ENCODE results near the gene PILRB. TPM values are rescaled to one million over a fixed set of nuclear protein-coding genes. Genes with fewer than 3 reads are reported as not detected.

The PILRB gene
- polyA plus RNA-seq, 3 donors: 1.7 to 62.6 (median 2.2) TPM

- Histone ChIP-seq H2AFZ (ENCODE audit: insufficient read depth, low read depth, low read length, poor library complexity, severe bottlenecking) (no peak overlapping the region), H4K20me1 (ENCODE audit: insufficient read depth, low read length) (no peaks in the 10 kb centered on the region), H3K79me2 (ENCODE audit: insufficient read depth, low read length) (peaks cover 2% of the 10 kb centered on the region), H3K36me3 (replicated peaks in 1 of 2; ENCODE audit: control insufficient read depth in 1 of 2, insufficient read depth in 2 of 2, low read length in 2 of 2) (peaks cover 75 to 98% of the 10 kb centered on the region in 2 donors), H3K27me3 (ENCODE audit: control insufficient read depth in 2 of 2, insufficient read depth in 2 of 2, low read length in 2 of 2) (no peaks in the 10 kb centered on the region), H3K27ac (ENCODE audit: low read depth in 1 of 2, low read length in 2 of 2) (peak overlapping the region; percentile 5 to 64), H3K9me3 (replicated peaks in 1 of 2; ENCODE audit: control insufficient read depth in 1 of 2, insufficient read depth in 1 of 2, low read length in 2 of 2) (no peaks in the 10 kb centered on the region), H3K4me3 (replicated peaks in 1 of 3; ENCODE audit: low read depth in 2 of 3, low read length in 3 of 3) (no peak overlapping the region), H3K4me2 (replicated peaks; ENCODE audit: extremely low read depth, low read length, poor library complexity, severe bottlenecking) (no peak overlapping the region), H3K4me1 (ENCODE audit: control insufficient read depth in 1 of 2, insufficient read depth in 2 of 2, low read length in 2 of 2) (peaks cover 19 to 25% of the 10 kb centered on the region in 2 donors), H3K9ac (ENCODE audit: insufficient read depth, low read length, poor library complexity, severe bottlenecking) (peak overlapping the region; percentile 8)
- DNase-seq: no peak
- peaks cover 0 to 3% (median 2%) of the 10 kb centered on the region in 3 donors for H3K27me3 Mint-ChIP-seq (ENCODE audit: low read depth in 3 of 3)
- H3K4me1 Mint-ChIP-seq: peaks cover 28% of the 10 kb centered on the region
- no peaks in the 10 kb centered on the region for H3K9me3 Mint-ChIP-seq
- intact Hi-C loops (cut with micrococcal nuclease): loop anchor here (5.0 to 10.0 kb wide), 2 partner anchors 51 to 212 kb away; partner anchors contain the start of gene LAMTOR4 (in 1 of the 2)
- peaks cover 57 to 88% of the 10 kb centered on the region in 2 donors for H3K36me3 Mint-ChIP-seq
- no peak for TF ChIP-seq CTCF (IDR thresholded peaks at IDR 0.05)
- peak overlapping the region in 4 of 7 donors; percentile 6 to 83 (median 62) for H3K27ac Mint-ChIP-seq
- WGBS (ENCODE audit: insufficient coverage): 84% methylated on average over 6 of the region's 8 CpGs
- no peak overlapping the region for H3K4me3 Mint-ChIP-seq
Measured at GRCh38 chr7:100356416-100357068, 1.4 kb upstream of the PILRB start.

DNA sequence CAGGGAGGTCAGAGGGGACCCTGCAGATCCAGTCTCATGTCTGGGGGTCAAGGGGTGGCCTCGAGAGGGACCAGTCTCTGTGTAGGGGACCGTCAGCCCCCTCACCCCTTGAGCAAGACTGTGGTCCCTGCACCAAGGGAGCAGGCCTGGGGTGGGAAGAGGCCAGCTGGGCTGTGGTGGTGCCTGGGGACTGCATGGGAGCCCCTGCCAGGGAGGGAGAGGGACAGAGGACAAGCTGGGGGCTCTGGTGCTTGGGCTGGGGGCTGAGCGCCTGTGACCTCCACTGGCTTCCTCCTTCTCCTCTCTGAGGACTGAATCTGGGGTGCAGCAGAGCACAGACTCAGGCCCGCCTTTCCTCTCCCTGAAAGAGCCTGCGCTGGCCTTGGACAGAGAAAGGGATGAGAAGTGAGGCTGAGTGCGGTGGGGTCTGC lies 771 bp upstream of the PILRB start:
- Mint-ChIP-seq H3K4me1 (peaks cover 28% of the 10 kb centered on the region), H3K36me3 (peaks cover 60 to 92% of the 10 kb centered on the region in 2 donors), H3K9me3 (no peaks in the 10 kb centered on the region), H3K27me3 (ENCODE audit: low read depth in 3 of 3) (peaks cover 0 to 3% (median 2%) of the 10 kb centered on the region in 3 donors), H3K4me3 (no peak overlapping the region), H3K27ac (peak overlapping the region in 4 of 7 donors; percentile 5 to 83 (median 50))
- Histone ChIP-seq H3K79me2 (ENCODE audit: insufficient read depth, low read length) (peaks cover 2% of the 10 kb centered on the region), H3K9ac (ENCODE audit: insufficient read depth, low read length, poor library complexity, severe bottlenecking) (no peak overlapping the region), H3K9me3 (replicated peaks in 1 of 2; ENCODE audit: control insufficient read depth in 1 of 2, insufficient read depth in 1 of 2, low read length in 2 of 2) (no peaks in the 10 kb centered on the region), H3K36me3 (replicated peaks in 1 of 2; ENCODE audit: control insufficient read depth in 1 of 2, insufficient read depth in 2 of 2, low read length in 2 of 2) (peaks cover 78 to 98% of the 10 kb centered on the region in 2 donors), H2AFZ (ENCODE audit: insufficient read depth, low read depth, low read length, poor library complexity, severe bottlenecking) (no peak overlapping the region), H3K4me3 (replicated peaks in 1 of 3; ENCODE audit: low read depth in 2 of 3, low read length in 3 of 3) (no peak overlapping the region), H3K27me3 (ENCODE audit: control insufficient read depth in 2 of 2, insufficient read depth in 2 of 2, low read length in 2 of 2) (no peaks in the 10 kb centered on the region), H3K4me2 (replicated peaks; ENCODE audit: extremely low read depth, low read length, poor library complexity, severe bottlenecking) (no peak overlapping the region), H3K4me1 (ENCODE audit: control insufficient read depth in 1 of 2, insufficient read depth in 2 of 2, low read length in 2 of 2) (peaks cover 19 to 25% of the 10 kb centered on the region in 2 donors), H4K20me1 (ENCODE audit: insufficient read depth, low read length) (no peaks in the 10 kb centered on the region), H3K27ac (ENCODE audit: low read depth in 1 of 2, low read length in 2 of 2) (peak overlapping the region in 1 of 2 donors; percentile 64)
- intact Hi-C loops (cut with micrococcal nuclease): loop anchor here (5.0 to 10.0 kb wide), 2 partner anchors 50 to 212 kb away; partner anchors contain the start of gene LAMTOR4 (in 1 of the 2)
- TF ChIP-seq CTCF (IDR thresholded peaks at IDR 0.05): no peak
- 83% methylated on average over 2 of the region's 6 CpGs for WGBS (ENCODE audit: insufficient coverage)
- DNase-seq: no peak
